IPS-20b (cell line): ENCODE results near the gene FAM107A.

Experiments used
- H3K27ac ChIP-seq: one replicate; pipeline ENCODE4 v1.5.1; 2013; ENCODE audit warnings: low read length
- H3K27me3 ChIP-seq: 2 replicates; pipeline ENCODE4 v1.6.1; 2013; ENCODE audit warnings: mild to moderate bottlenecking, low read length, inconsistent platforms; ENCODE audit not compliant: insufficient read depth
- H3K36me3 ChIP-seq: 2 replicates; pipeline ENCODE4 v1.6.1; 2013; ENCODE audit warnings: low read depth, mild to moderate bottlenecking, inconsistent platforms, low read length, moderate library complexity; ENCODE audit not compliant: insufficient read depth
- H3K4me1 ChIP-seq: 2 replicates; pipeline ENCODE4 v1.6.1; 2013; ENCODE audit warnings: mild to moderate bottlenecking, control low read depth, inconsistent platforms, low read length, moderate library complexity; ENCODE audit not compliant: insufficient read depth
- H3K4me3 ChIP-seq: 2 replicates; pipeline ENCODE4 v1.5.1; 2013; ENCODE audit warnings: mild to moderate bottlenecking, low read length, inconsistent platforms
- H3K9ac ChIP-seq: 2 replicates; pipeline ENCODE4 v1.6.1; 2013; ENCODE audit warnings: low read depth, mild to moderate bottlenecking, inconsistent platforms, low read length, moderate library complexity
- H3K9me3 ChIP-seq: 2 replicates; pipeline ENCODE4 v1.6.1; 2013; ENCODE audit warnings: mild to moderate bottlenecking, low read depth, low read length, inconsistent platforms; ENCODE audit not compliant: insufficient read depth

The FAM107A gene

GRCh38 chr3:58588030-58588614 is 10.9 kb upstream of the FAM107A start:
- Histone ChIP-seq H3K9ac (no peak overlapping the region), H3K27me3 (peaks cover 47% of the 10 kb centered on the region), H3K36me3 (no peaks in the 10 kb centered on the region), H3K9me3 (no peaks in the 10 kb centered on the region), H3K4me3 (no peak overlapping the region), H3K4me1 (no peaks in the 10 kb centered on the region), H3K27ac (no peak overlapping the region)

GRCh38 chr3:58586776-58587192 is 9.6 kb upstream of the FAM107A start:
- Histone ChIP-seq H3K27me3 (peaks cover 47% of the 10 kb centered on the region), H3K27ac (no peak overlapping the region), H3K36me3 (no peaks in the 10 kb centered on the region), H3K4me3 (peak overlapping the region; percentile 59; the same call in 1 of the 2 replicates), H3K9ac (no peak overlapping the region), H3K4me1 (peaks cover 1% of the 10 kb centered on the region; the same call in 1 of the 2 replicates), H3K9me3 (no peaks in the 10 kb centered on the region)

GRCh38 chr3:58585994-58586393 is 8.8 kb upstream of the FAM107A start:
- Histone ChIP-seq H3K9ac (no peak overlapping the region), H3K27me3 (peaks cover 47% of the 10 kb centered on the region), H3K9me3 (no peaks in the 10 kb centered on the region), H3K36me3 (no peaks in the 10 kb centered on the region), H3K4me3 (peak overlapping the region; percentile 62; the same call in 1 of the 2 replicates), H3K4me1 (peaks cover 9% of the 10 kb centered on the region; the same call in 1 of the 2 replicates), H3K27ac (no peak overlapping the region)

GRCh38 chr3:58585005-58585786 is 8.0 kb upstream of the FAM107A start:
- H3K4me1 ChIP-seq, result peaks cover 14% of the 10 kb centered on the region; the same call in 1 of the 2 replicates

GRCh38 chr3:58584690-58585004 is 7.5 kb upstream of the FAM107A start:
- peak overlapping the region; percentile 62; the same call in 1 of the 2 replicates for H3K4me3 ChIP-seq
- peaks cover 14% of the 10 kb centered on the region; the same call in 1 of the 2 replicates for H3K4me1 ChIP-seq

More at GRCh38 chr3:58585005-58585786, 8.0 kb upstream of the FAM107A start:
- H3K27me3 ChIP-seq, result peaks cover 47% of the 10 kb centered on the region
- H3K36me3 ChIP-seq, result no peaks in the 10 kb centered on the region
- peak overlapping the region; percentile 62 for H3K4me3 ChIP-seq
- no peak overlapping the region for H3K9ac ChIP-seq
- H3K27ac ChIP-seq, result no peak overlapping the region
- H3K9me3 ChIP-seq, result no peaks in the 10 kb centered on the region

GRCh38 chr3:58581328-58582091 is 4.3 kb upstream of the FAM107A start:
- Histone ChIP-seq H3K9me3 (no peaks in the 10 kb centered on the region), H3K4me1 (peaks cover 17% of the 10 kb centered on the region; the same call in 1 of the 2 replicates), H3K36me3 (no peaks in the 10 kb centered on the region), H3K27me3 (peaks cover 35% of the 10 kb centered on the region), H3K27ac (no peak overlapping the region), H3K9ac (no peak overlapping the region), H3K4me3 (peak overlapping the region; percentile 25; the same call in 1 of the 2 replicates)

More at GRCh38 chr3:58584690-58585004, 7.5 kb upstream of the FAM107A start:
- H3K9ac ChIP-seq, result no peak overlapping the region
- H3K27ac ChIP-seq, result no peak overlapping the region
- peaks cover 47% of the 10 kb centered on the region for H3K27me3 ChIP-seq
- H3K9me3 ChIP-seq, result no peaks in the 10 kb centered on the region
- no peaks in the 10 kb centered on the region for H3K36me3 ChIP-seq

GRCh38 chr3:58580826-58581327 is 3.7 kb upstream of the FAM107A start:
- Histone ChIP-seq H3K9me3 (no peaks in the 10 kb centered on the region), H3K27ac (no peak overlapping the region), H3K9ac (no peak overlapping the region), H3K4me1 (peaks cover 17% of the 10 kb centered on the region; the same call in 1 of the 2 replicates), H3K4me3 (peak overlapping the region; percentile 25; the same call in 1 of the 2 replicates), H3K27me3 (peaks cover 28% of the 10 kb centered on the region), H3K36me3 (no peaks in the 10 kb centered on the region)

- Histone ChIP-seq H3K4me1 (peaks cover 17% of the 10 kb centered on the region; the same call in 1 of the 2 replicates), H3K9me3 (no peaks in the 10 kb centered on the region), H3K27ac (no peak overlapping the region), H3K27me3 (peaks cover 8% of the 10 kb centered on the region), H3K9ac (no peak overlapping the region), H3K36me3 (no peaks in the 10 kb centered on the region), H3K4me3 (no peak overlapping the region)
These were observed 1.7 kb upstream of the FAM107A start for GRCh38 chr3:58578873-58579272.

- no peak overlapping the region for H3K4me3 ChIP-seq
These were observed 475 bp downstream of the FAM107A start for GRCh38 chr3:58576716-58577115.

GRCh38 chr3:58575971-58576652 is 1.1 kb downstream of the FAM107A start:
- H3K4me3 ChIP-seq, result no peak overlapping the region

More at GRCh38 chr3:58576716-58577115, 475 bp downstream of the FAM107A start:
- peaks cover 15% of the 10 kb centered on the region; the same call in 1 of the 2 replicates for H3K4me1 ChIP-seq
- H3K27me3 ChIP-seq, result peaks cover 5% of the 10 kb centered on the region; the same call in 1 of the 2 replicates
- no peak overlapping the region for H3K9ac ChIP-seq
- H3K9me3 ChIP-seq, result no peaks in the 10 kb centered on the region
- no peaks in the 10 kb centered on the region for H3K36me3 ChIP-seq
- no peak overlapping the region for H3K27ac ChIP-seq

GRCh38 chr3:58574682-58575081 is 2.5 kb downstream of the FAM107A start:
- Histone ChIP-seq H3K4me3 (no peak overlapping the region), H3K36me3 (no peaks in the 10 kb centered on the region), H3K27me3 (peaks cover 5% of the 10 kb centered on the region; the same call in 1 of the 2 replicates), H3K9ac (no peak overlapping the region), H3K9me3 (no peaks in the 10 kb centered on the region), H3K4me1 (peaks cover 3% of the 10 kb centered on the region; the same call in 1 of the 2 replicates), H3K27ac (no peak overlapping the region)

More at GRCh38 chr3:58575971-58576652, 1.1 kb downstream of the FAM107A start:
- Histone ChIP-seq H3K9ac (no peak overlapping the region), H3K27ac (no peak overlapping the region), H3K27me3 (peaks cover 5% of the 10 kb centered on the region; the same call in 1 of the 2 replicates), H3K9me3 (no peaks in the 10 kb centered on the region), H3K36me3 (no peaks in the 10 kb centered on the region), H3K4me1 (peaks cover 9% of the 10 kb centered on the region; the same call in 1 of the 2 replicates)
